Measurements from ENCODE around the gene SPSB1.

GRCh38 chr1:9273177-9273576 is 19.5 kb upstream of the SPSB1 start:
- no peak for TF ChIP-seq EZH2phosphoT487 (IDR thresholded peaks at IDR 0.05; ENCODE audit: low read length)
- TF ChIP-seq CTCF (IDR thresholded peaks at IDR 0.05; ENCODE audit: low read length) = no peak
